Measurements from ENCODE around the gene CTNND2. TPM values are rescaled to one million over a fixed set of nuclear protein-coding genes. Genes with fewer than 3 reads are reported as not detected.

Gene CTNND2
- total RNA-seq, 1 experiment from 2014 or later: 7.0 TPM

GRCh38 chr5:11793396-11793795, 110.8 kb downstream of the CTNND2 start:
- no peak overlapping the region for H3T11ph ChIP-seq (ENCODE audit: low read length)
- no peak overlapping the region for H3K56ac ChIP-seq (ENCODE audit: insufficient read length, low read depth, low read length)
- H3K4me2 ChIP-seq (ENCODE audit: insufficient read depth, insufficient read length, low read length): no peak overlapping the region
- H3K18ac ChIP-seq (ENCODE audit: insufficient read length, low read depth, low read length): no peak overlapping the region
- peaks cover 26 to 33% of the 10 kb centered on the region in 2 experiments for H3K4me1 Mint-ChIP-seq
- H4K91ac ChIP-seq (ENCODE audit: insufficient read length, low read depth, low read length): no peak overlapping the region
- H4K5ac ChIP-seq (ENCODE audit: insufficient read length, low read depth, low read length): no peak overlapping the region
- H3K79me2 ChIP-seq (ENCODE audit: insufficient read depth, low read length): no peaks in the 10 kb centered on the region
- H4K20me1 ChIP-seq (ENCODE audit: control insufficient read depth, insufficient read depth, insufficient read length): no peaks in the 10 kb centered on the region
- H3K36me3 Mint-ChIP-seq (ENCODE audit: insufficient read depth in 1 of 3, low read depth in 3 of 3): no peaks in the 10 kb centered on the region
- H2AK5ac ChIP-seq (ENCODE audit: insufficient read length, low read length): no peak overlapping the region
- H3K14ac ChIP-seq (ENCODE audit: insufficient read depth, low read length): no peak overlapping the region
- no peak overlapping the region for H3K4me3 Mint-ChIP-seq
- no peak overlapping the region; a peak in 1 of 7 replicates for H3K27ac Mint-ChIP-seq
- H3K23me2 ChIP-seq (ENCODE audit: insufficient read length, low read depth, low read length, poor library complexity, severe bottlenecking): no peaks in the 10 kb centered on the region
- H3K9ac ChIP-seq (ENCODE audit: extremely low read depth, insufficient read length, low read length): no peak overlapping the region
- no peak overlapping the region for H2BK5ac ChIP-seq (ENCODE audit: insufficient read length, low read length)
- no peak overlapping the region for H3K4ac ChIP-seq (ENCODE audit: low read depth, low read length)
- no peak overlapping the region for H3K27ac ChIP-seq (ENCODE audit: insufficient read length, low read depth, low read length)
- WGBS (ENCODE audit: extremely low coverage, insufficient read length, low lambda C conversion rate): no CpG with 5 or more reads among the region's 1 CpG
- H4K8ac ChIP-seq (replicated peaks; ENCODE audit: insufficient read length, low read depth, low read length): no peak overlapping the region
- no peak overlapping the region for H2BK20ac ChIP-seq (ENCODE audit: low read depth, low read length, poor library complexity, severe bottlenecking)
- H3K9me3 Mint-ChIP-seq: no peaks in the 10 kb centered on the region
- H2AFZ ChIP-seq (ENCODE audit: low read length): no peak overlapping the region
- no peak for DNase-seq
- H2BK120ac ChIP-seq (ENCODE audit: low read depth, low read length, poor library complexity, severe bottlenecking): no peak overlapping the region
- no peaks in the 10 kb centered on the region for H3K27me3 Mint-ChIP-seq (ENCODE audit: low read depth)
- H3K27me3 ChIP-seq (ENCODE audit: insufficient read depth, low read length): no peaks in the 10 kb centered on the region
- no peaks in the 10 kb centered on the region for H3K79me1 ChIP-seq (ENCODE audit: insufficient read depth, low read depth, low read length, poor library complexity, severe bottlenecking)
- no peak overlapping the region for H3K23ac ChIP-seq (ENCODE audit: insufficient read length, low read depth, low read length)
- TF ChIP-seq, protein P1, sequence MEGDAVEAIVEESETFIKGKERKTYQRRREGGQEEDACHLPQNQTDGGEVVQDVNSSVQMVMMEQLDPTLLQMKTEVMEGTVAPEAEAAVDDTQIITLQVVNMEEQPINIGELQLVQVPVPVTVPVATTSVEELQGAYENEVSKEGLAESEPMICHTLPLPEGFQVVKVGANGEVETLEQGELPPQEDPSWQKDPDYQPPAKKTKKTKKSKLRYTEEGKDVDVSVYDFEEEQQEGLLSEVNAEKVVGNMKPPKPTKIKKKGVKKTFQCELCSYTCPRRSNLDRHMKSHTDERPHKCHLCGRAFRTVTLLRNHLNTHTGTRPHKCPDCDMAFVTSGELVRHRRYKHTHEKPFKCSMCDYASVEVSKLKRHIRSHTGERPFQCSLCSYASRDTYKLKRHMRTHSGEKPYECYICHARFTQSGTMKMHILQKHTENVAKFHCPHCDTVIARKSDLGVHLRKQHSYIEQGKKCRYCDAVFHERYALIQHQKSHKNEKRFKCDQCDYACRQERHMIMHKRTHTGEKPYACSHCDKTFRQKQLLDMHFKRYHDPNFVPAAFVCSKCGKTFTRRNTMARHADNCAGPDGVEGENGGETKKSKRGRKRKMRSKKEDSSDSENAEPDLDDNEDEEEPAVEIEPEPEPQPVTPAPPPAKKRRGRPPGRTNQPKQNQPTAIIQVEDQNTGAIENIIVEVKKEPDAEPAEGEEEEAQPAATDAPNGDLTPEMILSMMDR (conservative IDR thresholded peaks at IDR 0.05): no peak
- peaks cover 3% of the 10 kb centered on the region for H3K4me1 ChIP-seq (ENCODE audit: insufficient read depth, low read length)
- no peak overlapping the region for H2BK12ac ChIP-seq (ENCODE audit: insufficient read length, low read depth, low read length)
- H3K9me3 ChIP-seq (ENCODE audit: control insufficient read depth, low read depth, low read length): no peaks in the 10 kb centered on the region
- H2BK15ac ChIP-seq (ENCODE audit: low read depth, low read length): no peak overlapping the region
